HG03460 (cell line): ENCODE results near the gene MAP6.

Experiments
- ATAC-seq: cut with Tn5 transposase; IDR thresholded peaks from one replicate; pipeline ENCODE4 v1.9.1; 2021; ENCODE audit not compliant: unreplicated experiment

The MAP6 gene

GRCh38 chr11:75554258-75555022 is 114.4 kb downstream of the MAP6 start:
- no peak for ATAC-seq

GRCh38 chr11:75553889-75554257 is 115.0 kb downstream of the MAP6 start:
- no peak for ATAC-seq

GRCh38 chr11:75553182-75553581 is 115.7 kb downstream of the MAP6 start:
- no peak for ATAC-seq

GRCh38 chr11:75549370-75549958 is 119.4 kb downstream of the MAP6 start:
- no peak for ATAC-seq

- no peak for ATAC-seq
Measured at GRCh38 chr11:75548595-75549272, 120.1 kb downstream of the MAP6 start.

GRCh38 chr11:75547617-75548058 is 121.2 kb downstream of the MAP6 start:
- ATAC-seq, result no peak

- ATAC-seq, result no peak
Measured at GRCh38 chr11:75547177-75547576, 121.7 kb downstream of the MAP6 start.

- no peak for ATAC-seq
Measured at GRCh38 chr11:75543806-75544205, 125.0 kb downstream of the MAP6 start.

GRCh38 chr11:75542088-75542438 is 126.8 kb downstream of the MAP6 start:
- no peak for ATAC-seq

GRCh38 chr11:75541193-75542087 is 127.4 kb downstream of the MAP6 start:
- no peak for ATAC-seq

GRCh38 chr11:75539459-75540334 is 129.1 kb downstream of the MAP6 start:
- no peak for ATAC-seq

GRCh38 chr11:75538150-75538942 is 130.5 kb downstream of the MAP6 start:
- no peak for ATAC-seq

GRCh38 chr11:75537740-75538139 is 131.1 kb downstream of the MAP6 start:
- ATAC-seq, result no peak
